Hepatocyte (in vitro differentiated cells): Measurements from ENCODE around the gene SAPCD2. TPM values are rescaled to one million over a fixed set of nuclear protein-coding genes. Genes with fewer than 3 reads are reported as not detected.

Experiments
- DNase-seq: peaks from one replicate; pipeline ENCODE4 v3.0.0-alpha.2; 2016; ENCODE audit warnings: low spot score
- H2AFZ ChIP-seq: fragments of 200-600 bp; sonication (generic); 2 replicates; pipeline ENCODE4 v1.6.0; 2016; ENCODE audit warnings: antibody characterized with exemption, mild to moderate bottlenecking
- H3K27ac ChIP-seq: fragments of 200-600 bp; sonication (generic); 2 replicates; pipeline ENCODE4 v1.5.1; 2016; ENCODE audit warnings: mild to moderate bottlenecking
- H3K27me3 ChIP-seq: fragments of 200-600 bp; sonication (generic); 2 replicates; pipeline ENCODE4 v1.6.1; 2016
- H3K36me3 ChIP-seq: fragments of 200-600 bp; sonication (generic); replicated peaks from 2 replicates; pipeline ENCODE4 v1.5.1; 2016; ENCODE audit warnings: low read depth; ENCODE audit not compliant: insufficient read depth
- H3K4me1 ChIP-seq: fragments of 200-600 bp; sonication (generic); 2 replicates; pipeline ENCODE4 v1.5.1; 2016; ENCODE audit warnings: mild to moderate bottlenecking, moderate library complexity; ENCODE audit not compliant: insufficient read depth
- H3K4me2 ChIP-seq: fragments of 200-600 bp; sonication (generic); 2 replicates; pipeline ENCODE4 v1.6.0; 2016
- H3K4me3 ChIP-seq: fragments of 200-600 bp; sonication (generic); 2 replicates; pipeline ENCODE4 v1.5.1; 2016; ENCODE audit warnings: mild to moderate bottlenecking
- H3K79me2 ChIP-seq: fragments of 200-600 bp; sonication (generic); 2 replicates; pipeline ENCODE4 v1.6.0; 2017; ENCODE audit warnings: mild to moderate bottlenecking
- H3K9me2 ChIP-seq: fragments of 200-600 bp; sonication (generic); replicated peaks from 2 replicates; pipeline ENCODE4 v1.6.0; 2017; ENCODE audit warnings: mild to moderate bottlenecking; ENCODE audit not compliant: insufficient read depth
- H3K9me3 ChIP-seq: fragments of 200-600 bp; sonication (generic); 2 replicates; pipeline ENCODE4 v1.5.1; 2016; ENCODE audit warnings: low read depth, mild to moderate bottlenecking
- H4K20me1 ChIP-seq: fragments of 200-600 bp; sonication (generic); 2 replicates; pipeline ENCODE4 v1.6.0; 2016; ENCODE audit warnings: mild to moderate bottlenecking; ENCODE audit not compliant: insufficient read depth, poor library complexity, severe bottlenecking
- EZH2 ChIP-seq: fragments of 200-600 bp; sonication (generic); IDR thresholded peaks from 2 replicates; pipeline ENCODE4 v1.6.1; 2016; ENCODE audit warnings: antibody characterized with exemption, mild to moderate bottlenecking, borderline replicate concordance
- EZH2phosphoT487 ChIP-seq: fragments of 200-600 bp; sonication (generic); IDR thresholded peaks from one replicate; pipeline ENCODE4 v1.6.1; 2018; ENCODE audit warnings: antibody characterized with exemption, mild to moderate bottlenecking, low read depth, moderate library complexity; ENCODE audit not compliant: unreplicated experiment, severe bottlenecking
- WGBS: methylation state at CpG from one replicate; pipeline ENCODE4 v1.1.6; 2016; ENCODE audit warnings: low lambda C conversion rate; ENCODE audit errors: missing lambda C conversion rate; 5-methylcytosine and 5-hydroxymethylcytosine counted together
- polyA plus RNA-seq: library from polyadenylated mRNA; unstranded; fragments of >200 nt; fragmentation: Nextera tagmentation; extraction: Ambion mirVana; gene quantifications from 2 replicates; pipeline ENCODE4 v1.2.1, GENCODE V29; 2016
- total RNA-seq: library from RNA; depleted of rRNA; stranded (reverse); fragments of >200 nt; gene quantifications from 2 replicates; pipeline ENCODE4 v1.2.3, GENCODE V29; 2014
- TF ChIP-seq, protein P1 (sequence below): fragments of 200-600 bp; sonication (generic); IDR thresholded peaks from 2 replicates; pipeline ENCODE4 v1.5.1; 2016; ENCODE audit warnings: antibody characterized with exemption, mild to moderate bottlenecking; ENCODE audit not compliant: poor library complexity

Gene SAPCD2
- total and polyA plus RNA-seq, 2 experiments from 2014 or later, result 4.8 to 7.5 TPM

DNA sequence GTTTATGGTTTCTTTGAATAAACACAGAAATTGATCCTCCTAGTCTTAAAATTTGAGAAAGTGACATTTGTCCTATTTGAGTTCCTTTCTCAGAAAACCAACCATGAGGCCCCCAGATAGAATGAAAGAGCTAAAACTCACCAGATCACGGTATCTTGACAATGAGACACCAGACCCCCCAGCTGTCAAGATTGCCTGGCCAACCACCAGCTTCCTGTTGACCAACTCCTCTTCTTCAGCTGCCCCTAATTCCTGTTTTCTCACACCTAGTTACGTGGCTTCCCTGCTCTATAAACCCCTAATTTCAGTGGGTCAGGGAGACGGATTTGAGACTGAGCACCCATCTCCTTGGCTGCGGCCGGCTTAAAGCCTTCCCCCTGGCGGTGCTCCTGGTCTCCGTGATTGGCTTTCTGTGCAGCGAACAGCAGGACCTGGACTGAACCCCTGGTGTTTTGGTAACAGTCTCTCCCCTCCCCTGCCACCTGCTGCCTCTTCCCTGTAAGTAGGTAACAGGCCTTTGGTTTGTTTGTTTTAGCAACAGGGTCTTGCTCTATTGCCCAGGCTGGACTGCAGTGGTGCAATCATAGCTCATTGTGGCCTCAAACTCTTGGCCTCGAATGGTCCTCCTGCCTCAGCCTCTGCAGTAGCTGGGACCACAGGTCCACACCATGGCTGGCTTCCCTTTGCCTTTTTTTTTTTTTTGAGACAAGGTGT is 11.7 kb downstream of the SAPCD2 start:
- no peak overlapping the region for H3K4me2 ChIP-seq
- no peaks in the 10 kb centered on the region for H3K27me3 ChIP-seq
- no peaks in the 10 kb centered on the region for H4K20me1 ChIP-seq
- no peak for TF ChIP-seq EZH2
- no peak for TF ChIP-seq EZH2phosphoT487
- TF ChIP-seq, protein P1, sequence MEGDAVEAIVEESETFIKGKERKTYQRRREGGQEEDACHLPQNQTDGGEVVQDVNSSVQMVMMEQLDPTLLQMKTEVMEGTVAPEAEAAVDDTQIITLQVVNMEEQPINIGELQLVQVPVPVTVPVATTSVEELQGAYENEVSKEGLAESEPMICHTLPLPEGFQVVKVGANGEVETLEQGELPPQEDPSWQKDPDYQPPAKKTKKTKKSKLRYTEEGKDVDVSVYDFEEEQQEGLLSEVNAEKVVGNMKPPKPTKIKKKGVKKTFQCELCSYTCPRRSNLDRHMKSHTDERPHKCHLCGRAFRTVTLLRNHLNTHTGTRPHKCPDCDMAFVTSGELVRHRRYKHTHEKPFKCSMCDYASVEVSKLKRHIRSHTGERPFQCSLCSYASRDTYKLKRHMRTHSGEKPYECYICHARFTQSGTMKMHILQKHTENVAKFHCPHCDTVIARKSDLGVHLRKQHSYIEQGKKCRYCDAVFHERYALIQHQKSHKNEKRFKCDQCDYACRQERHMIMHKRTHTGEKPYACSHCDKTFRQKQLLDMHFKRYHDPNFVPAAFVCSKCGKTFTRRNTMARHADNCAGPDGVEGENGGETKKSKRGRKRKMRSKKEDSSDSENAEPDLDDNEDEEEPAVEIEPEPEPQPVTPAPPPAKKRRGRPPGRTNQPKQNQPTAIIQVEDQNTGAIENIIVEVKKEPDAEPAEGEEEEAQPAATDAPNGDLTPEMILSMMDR, result no peak
- no peaks in the 10 kb centered on the region for H3K9me3 ChIP-seq
- peaks cover 38% of the 10 kb centered on the region for H3K4me1 ChIP-seq
- no peak overlapping the region for H3K27ac ChIP-seq
- no peaks in the 10 kb centered on the region for H3K36me3 ChIP-seq
- no peak overlapping the region for H2AFZ ChIP-seq
- 83% methylated on average over 9 of the region's 9 CpGs for WGBS
- H3K9me2 ChIP-seq, result no peaks in the 10 kb centered on the region
- no peaks in the 10 kb centered on the region for H3K79me2 ChIP-seq
- no peak overlapping the region for H3K4me3 ChIP-seq
- no peak for DNase-seq

DNA sequence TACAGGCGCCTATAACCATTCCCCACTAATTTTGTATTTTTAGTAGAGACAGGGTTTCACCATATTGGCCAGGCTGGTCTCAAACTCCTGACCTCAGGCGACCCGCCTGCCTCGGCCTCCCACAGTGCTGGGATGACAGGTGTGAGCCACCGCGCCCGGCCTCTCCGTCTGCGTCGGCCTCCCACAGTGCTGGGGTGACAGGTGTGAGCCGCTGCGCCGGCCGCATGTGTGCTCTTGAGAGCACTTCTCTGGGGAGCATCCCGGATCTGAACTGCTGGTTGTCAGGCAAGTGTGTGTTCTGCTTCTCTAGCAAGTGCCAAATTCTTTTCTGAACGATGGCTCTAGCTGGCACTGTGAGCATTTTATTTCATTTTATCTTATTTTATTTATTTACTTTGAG is 12.8 kb downstream of the SAPCD2 start:
- peaks cover 9% of the 10 kb centered on the region for H3K27me3 ChIP-seq
- H3K4me3 ChIP-seq, result no peak overlapping the region
- H2AFZ ChIP-seq, result no peak overlapping the region
- TF ChIP-seq EZH2 (no peak), EZH2phosphoT487 (no peak)
- TF ChIP-seq, protein P1, result no peak
- H3K9me2 ChIP-seq, result no peaks in the 10 kb centered on the region
- no peak for DNase-seq
- H3K79me2 ChIP-seq, result no peaks in the 10 kb centered on the region
- H3K9me3 ChIP-seq, result no peaks in the 10 kb centered on the region
- no peaks in the 10 kb centered on the region for H3K36me3 ChIP-seq
- H3K4me2 ChIP-seq, result no peak overlapping the region
- 75% methylated on average over 15 of the region's 16 CpGs for WGBS
- H3K4me1 ChIP-seq, result peaks cover 46% of the 10 kb centered on the region
- H4K20me1 ChIP-seq, result no peaks in the 10 kb centered on the region
- peak overlapping the region; percentile 37 for H3K27ac ChIP-seq

DNA sequence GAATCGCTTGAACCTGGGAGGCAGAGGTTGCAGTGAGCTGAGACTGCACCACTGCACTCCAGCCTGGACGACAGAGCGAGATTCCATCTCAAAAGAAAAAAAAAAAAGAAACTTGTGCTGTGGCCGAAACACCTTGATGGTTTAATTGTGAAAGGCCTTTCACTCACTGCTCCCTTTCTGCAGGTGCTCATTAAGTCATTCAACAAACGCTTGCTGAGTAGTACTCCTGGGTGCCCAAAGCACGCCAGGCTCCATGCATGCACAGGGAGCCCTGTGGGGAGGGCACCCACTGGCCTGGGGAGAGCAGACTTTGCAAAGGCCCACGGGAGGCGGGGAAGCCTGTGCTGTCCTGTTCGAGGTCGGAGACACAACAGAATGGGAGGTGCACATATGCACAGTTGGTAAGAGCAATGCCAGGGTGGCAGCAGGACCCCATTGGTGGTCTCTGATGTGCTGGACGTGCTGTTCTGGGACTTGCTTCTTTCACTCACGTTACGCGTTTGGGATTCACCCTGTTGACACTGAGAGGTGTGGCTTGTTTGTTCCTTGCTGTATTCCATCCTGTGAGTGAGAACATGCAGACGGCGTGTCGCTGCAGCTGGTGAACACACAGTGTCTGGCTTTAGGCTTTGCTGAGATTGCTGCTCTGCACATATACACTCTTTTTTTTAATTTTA is 13.5 kb downstream of the SAPCD2 start:
- no peak overlapping the region for H3K4me3 ChIP-seq
- no peak for DNase-seq
- no peaks in the 10 kb centered on the region for H3K9me2 ChIP-seq
- no peaks in the 10 kb centered on the region for H4K20me1 ChIP-seq
- peaks cover 16% of the 10 kb centered on the region for H3K27me3 ChIP-seq
- H3K79me2 ChIP-seq, result no peaks in the 10 kb centered on the region
- TF ChIP-seq EZH2 (no peak), EZH2phosphoT487 (no peak)
- TF ChIP-seq, protein P1, result no peak
- H3K27ac ChIP-seq, result peak overlapping the region; percentile 37
- H3K4me2 ChIP-seq, result no peak overlapping the region
- peaks cover 46% of the 10 kb centered on the region for H3K4me1 ChIP-seq
- no peaks in the 10 kb centered on the region for H3K9me3 ChIP-seq
- WGBS, result 81% methylated on average over 17 of the region's 17 CpGs
- H2AFZ ChIP-seq, result no peak overlapping the region
- H3K36me3 ChIP-seq, result no peaks in the 10 kb centered on the region
